HG03432 (cell line): Measurements from ENCODE around the gene PTGS2.
"Not testable (repeated sequence)": the region's sequence is repeated elsewhere in the genome, so short reads cannot be mapped to it uniquely, and the experiment has no call there.

Source experiments
- ATAC-seq: cut with Tn5 transposase; IDR thresholded peaks from one replicate; pipeline ENCODE4 v1.9.1; 2021; ENCODE audit warnings: mild to moderate bottlenecking, moderate library complexity; ENCODE audit not compliant: unreplicated experiment

The PTGS2 gene

DNA sequence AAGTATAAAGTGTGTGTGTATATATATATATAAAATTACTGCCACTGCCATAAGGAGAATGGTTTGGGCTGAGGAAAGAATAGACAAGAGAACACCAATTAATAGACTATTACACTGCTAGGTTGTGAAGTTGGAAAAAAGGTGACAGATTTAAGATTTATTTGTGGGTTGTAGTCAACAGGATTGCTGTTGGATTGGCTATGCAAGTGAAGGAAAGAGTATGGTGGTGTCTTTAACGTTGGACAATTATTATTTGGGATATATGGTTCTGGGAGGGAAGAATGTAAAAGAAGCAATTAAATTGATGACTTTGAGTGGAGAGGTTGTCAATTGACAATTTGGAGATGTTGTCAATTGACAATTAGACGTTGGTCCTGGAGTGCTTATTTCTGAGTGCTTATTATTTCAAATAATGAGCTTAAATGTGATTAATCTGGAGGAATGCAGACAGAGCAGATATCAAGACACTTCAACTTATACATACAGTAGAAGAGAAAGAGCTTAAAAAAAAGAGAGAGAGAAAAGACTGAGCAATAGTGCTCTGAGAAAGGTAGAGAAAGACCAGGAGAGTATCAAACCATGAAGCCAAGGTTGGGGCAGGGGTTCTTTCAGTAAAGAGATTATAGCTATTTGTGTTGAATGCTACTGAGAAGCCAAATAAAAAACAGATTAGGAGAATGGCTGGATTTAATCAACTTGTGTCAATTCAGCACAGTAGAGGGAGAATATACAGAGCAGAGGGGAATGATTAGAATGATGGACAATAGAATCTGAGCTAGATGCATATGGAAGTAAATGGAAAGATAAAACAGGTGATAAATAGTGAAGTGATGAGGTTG is 9.7 kb downstream of the PTGS2 start:
- ATAC-seq: no peak

DNA sequence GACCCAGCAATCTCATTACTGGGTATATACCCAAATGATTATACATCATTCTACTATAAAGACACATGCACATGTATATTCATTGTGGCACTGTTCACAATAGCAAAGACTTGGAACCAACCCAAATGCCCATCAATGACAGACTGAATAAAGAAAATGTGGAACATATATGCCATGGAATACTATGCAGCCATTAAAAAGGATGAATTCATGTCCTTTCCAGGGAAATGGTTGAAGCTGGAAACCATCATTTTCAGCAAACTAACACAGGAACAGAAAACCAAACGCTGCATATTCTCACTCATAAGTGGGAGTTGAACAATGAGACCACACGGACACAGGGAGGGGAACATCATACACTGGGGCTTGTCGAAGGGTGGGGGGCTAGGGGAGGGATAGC is 10.4 kb downstream of the PTGS2 start:
- ATAC-seq: not testable (repeated sequence)

- ATAC-seq: not testable (repeated sequence)
These were observed 16.0 kb downstream of the PTGS2 start for GRCh38 chr1:186664217-186664616.

GRCh38 chr1:186662752-186663151 is 17.5 kb downstream of the PTGS2 start:
- ATAC-seq: no peak

GRCh38 chr1:186659890-186660341 is 20.3 kb downstream of the PTGS2 start:
- no peak for ATAC-seq

- ATAC-seq: no peak
These were observed 21.2 kb downstream of the PTGS2 start for GRCh38 chr1:186658999-186659398.

- no peak for ATAC-seq
These were observed 22.7 kb downstream of the PTGS2 start for GRCh38 chr1:186657481-186657880.

GRCh38 chr1:186655876-186656275 is 24.3 kb downstream of the PTGS2 start:
- ATAC-seq: no peak

- ATAC-seq: no peak
These were observed 25.5 kb downstream of the PTGS2 start for GRCh38 chr1:186654741-186655140.

- no peak for ATAC-seq
These were observed 26.9 kb downstream of the PTGS2 start for GRCh38 chr1:186653312-186653711.

DNA sequence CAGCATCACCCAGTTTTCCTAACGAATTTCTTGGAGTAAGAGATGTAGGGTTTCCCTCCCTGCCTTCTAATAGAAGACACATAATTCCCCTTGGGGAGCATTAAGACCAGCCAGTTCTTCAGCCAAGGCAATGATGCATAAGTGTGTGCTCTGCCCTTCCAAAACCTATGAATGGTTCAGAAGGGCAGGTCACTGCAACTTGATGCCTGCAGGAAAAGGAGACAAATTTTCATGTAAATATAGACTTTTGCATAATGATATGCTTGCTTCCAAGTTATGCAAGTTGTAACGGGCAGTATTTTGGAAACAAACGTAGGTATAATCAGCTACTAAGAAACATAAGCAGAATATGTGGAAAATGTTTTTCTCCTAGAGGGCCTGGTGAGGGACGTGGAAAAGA is 31.6 kb downstream of the PTGS2 start:
- ATAC-seq: no peak

- ATAC-seq: not testable (repeated sequence)
These were observed 32.2 kb downstream of the PTGS2 start for GRCh38 chr1:186647985-186648384.

- no peak for ATAC-seq
These were observed 36.6 kb downstream of the PTGS2 start for GRCh38 chr1:186643614-186644013.

DNA sequence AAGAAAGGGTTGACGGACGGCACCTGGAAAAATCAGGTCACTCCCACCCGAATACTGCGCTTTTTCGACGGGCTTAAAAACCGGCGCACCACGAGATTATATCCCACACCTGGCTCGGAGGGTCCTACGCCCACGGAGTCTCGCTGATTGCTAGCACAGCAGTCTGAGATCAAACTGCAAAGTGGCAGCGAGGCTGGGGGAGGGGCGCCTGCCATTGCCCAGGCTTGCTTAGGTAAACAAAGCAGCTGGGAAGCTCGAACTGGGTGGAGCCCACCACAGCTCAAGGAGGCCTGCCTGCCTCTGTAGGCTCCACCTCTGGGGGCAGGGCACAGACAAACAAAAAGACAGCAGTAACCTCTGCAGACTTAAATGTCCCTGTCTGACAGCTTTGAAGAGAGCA is 42.7 kb downstream of the PTGS2 start:
- ATAC-seq: not testable (repeated sequence)

DNA sequence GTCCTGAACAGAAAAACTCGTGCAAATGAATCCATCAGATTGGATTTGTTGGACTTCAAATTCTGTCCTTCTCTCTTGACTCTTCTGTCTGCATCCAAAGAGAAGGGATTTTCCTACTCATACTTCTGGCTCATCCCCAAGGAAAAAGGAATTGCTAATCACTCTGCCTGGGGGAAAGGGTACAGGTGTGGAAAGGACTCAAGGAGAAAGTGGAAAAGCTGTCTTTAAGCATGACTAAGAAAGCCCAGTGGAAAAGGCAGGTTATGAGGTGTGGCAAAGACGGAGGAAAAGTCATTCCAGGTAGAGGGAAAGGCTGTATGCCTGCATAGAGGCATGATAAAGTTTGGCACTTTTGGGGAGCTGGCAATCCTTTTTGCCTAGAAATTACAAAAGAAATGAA is 43.4 kb downstream of the PTGS2 start:
- ATAC-seq: no peak

GRCh38 chr1:186634511-186634910 is 45.7 kb downstream of the PTGS2 start:
- no peak for ATAC-seq

GRCh38 chr1:186633116-186633515 is 47.1 kb downstream of the PTGS2 start:
- ATAC-seq: no peak

GRCh38 chr1:186629341-186629740 is 50.9 kb downstream of the PTGS2 start:
- ATAC-seq: no peak

DNA sequence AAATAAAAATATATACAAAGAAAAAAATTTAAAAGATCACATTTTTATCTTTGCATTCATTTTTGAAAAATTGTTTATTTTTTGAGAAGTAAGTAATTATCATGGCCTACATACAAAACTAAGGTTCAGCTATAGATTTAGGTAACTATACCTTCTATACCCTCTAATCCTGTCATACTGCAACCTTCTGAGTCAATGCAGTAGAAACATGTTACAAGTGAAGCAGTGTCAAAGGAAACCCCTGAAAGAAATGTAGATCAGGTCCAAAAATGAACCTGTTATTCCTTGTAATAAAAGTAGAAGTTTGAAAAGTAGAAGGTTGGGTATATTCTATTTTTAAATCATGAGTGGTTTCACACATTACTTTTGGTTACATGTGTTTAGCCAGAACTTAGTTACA is 51.3 kb downstream of the PTGS2 start:
- ATAC-seq: peak; percentile 71

DNA sequence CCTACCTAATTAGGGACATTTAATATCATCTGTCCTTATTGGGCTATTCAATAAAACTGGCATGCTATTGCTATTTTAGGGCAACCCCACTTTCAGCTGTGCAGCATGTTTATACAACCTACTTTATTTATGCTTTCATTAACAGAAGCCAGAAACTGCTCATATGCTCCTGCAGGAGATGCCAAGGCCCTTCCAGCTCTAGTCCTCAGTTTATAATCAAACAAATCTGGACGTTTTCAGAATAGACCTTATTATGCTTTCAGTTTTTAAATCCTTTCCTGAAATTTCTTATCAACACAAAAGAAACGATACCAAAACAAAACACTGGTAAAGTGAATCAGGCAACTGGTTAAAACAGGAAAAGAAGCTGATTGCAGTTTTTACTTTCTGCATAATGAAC is 53.2 kb downstream of the PTGS2 start:
- no peak for ATAC-seq

GRCh38 chr1:186626356-186626932 is 53.8 kb downstream of the PTGS2 start:
- peak; percentile 49 for ATAC-seq

GRCh38 chr1:186623551-186623950 is 56.7 kb downstream of the PTGS2 start:
- no peak for ATAC-seq
